Measurements from ENCODE around the gene EFCAB6. TPM values are rescaled to one million over a fixed set of nuclear protein-coding genes. Genes with fewer than 3 reads are reported as not detected.

The EFCAB6 gene
- total RNA-seq (2021) (2.3 and 2.5 TPM in 2 replicates), Bru-seq, nascent RNA (percentile 39 among the genes with signal in this experiment), BruChase-seq, experiment 1, labeled RNA remaining after a 2-hour chase (percentile 42 among the genes with signal in this experiment), BruChase-seq, experiment 2, labeled RNA remaining after a 6-hour chase (percentile 25 among the genes with signal in this experiment)
- long read RNA-seq, partial matches to known transcripts: 0 of 3 reads
- long read RNA-seq, other reads (novel, unspliced or antisense): 3 of 3 reads

- no peaks in the 10 kb centered on the region; the same call in 1 of the 2 replicates for H3F3A ChIP-seq (ENCODE audit: insufficient read depth, low read depth)
- H3K27ac ChIP-seq: no peak within 1 kb of the TSS; the same call in 1 of the 2 replicates
- H3K4me3 ChIP-seq: peak within 1 kb of the TSS; percentile 89
- H3K27me3 ChIP-seq (ENCODE audit: insufficient read depth, low read depth): no peaks in the 10 kb centered on the region
- no peaks in the 10 kb centered on the region for H3K36me3 ChIP-seq (ENCODE audit: low read depth)
- peak; percentile 82 to 88 for DNase-seq
- peaks cover 6% of the 10 kb centered on the region; the same call in 1 of the 2 replicates for H3K79me2 ChIP-seq (ENCODE audit: low read depth)
- intact Hi-C loops (cut with micrococcal nuclease; ENCODE audit: unreplicated experiment): no loop called here
- TSS peak; percentile 87 for BruUV-seq (replicated peaks)
- H3K9me2 ChIP-seq (ENCODE audit: insufficient read depth): no peaks in the 10 kb centered on the region
- peak within 1 kb of the TSS; percentile 96 for H3K4me2 ChIP-seq
- no peaks in the 10 kb centered on the region for H4K20me1 ChIP-seq (ENCODE audit: insufficient read depth)
- ChIA-PET POLR2A (ENCODE audit: unreplicated experiment) (interaction anchor here (0.5 to 0.7 kb wide), 4 partner anchors 19 to 625 kb away, joined by 3 to 9 read pairs (median 4); no protein-coding TSS in a partner anchor), CTCF (no interaction called here)
- H3K9me3 ChIP-seq (ENCODE audit: insufficient read depth, low read depth): no peaks in the 10 kb centered on the region
- peak within 1 kb of the TSS; percentile 100 for H2AFZ ChIP-seq
- 0 out of 2 replicates have a peak, but pooled peaks cover 12% of the 10 kb centered on the region for H3K4me1 ChIP-seq (replicated peaks; ENCODE audit: insufficient read depth)
- TF ChIP-seq EZH2 (IDR thresholded peaks at IDR 0.05; ENCODE audit: low read depth) (no peak), CTCF (conservative IDR thresholded peaks at IDR 0.05) (no peak)
Measured at GRCh38 chr22:43812149-43812842, at the start of gene EFCAB6. Gene EFCAB6, minus strand, starts transcription at chr22:43812305. Its CDS starts 29,987 bp downstream, at chr22:43782318.

- no TSS peak for BruUV-seq (replicated peaks)
- ChIA-PET POLR2A (ENCODE audit: unreplicated experiment) (no interaction called here), CTCF (no interaction called here)
- intact Hi-C loops (cut with micrococcal nuclease; ENCODE audit: unreplicated experiment): no loop called here
- H3K9me3 ChIP-seq (ENCODE audit: insufficient read depth, low read depth): no peaks in the 10 kb centered on the region
- no peak overlapping the region for H3K27ac ChIP-seq
- no peaks in the 10 kb centered on the region for H3K36me3 ChIP-seq (ENCODE audit: low read depth)
- H3K4me3 ChIP-seq: no peak overlapping the region
- peaks cover 89% of the 10 kb centered on the region for H3K27me3 ChIP-seq (ENCODE audit: insufficient read depth, low read depth)
- TF ChIP-seq CTCF (conservative IDR thresholded peaks at IDR 0.05) (no peak), EZH2 (IDR thresholded peaks at IDR 0.05; ENCODE audit: low read depth) (no peak)
- no peak overlapping the region for H3K4me2 ChIP-seq
- H3K79me2 ChIP-seq (ENCODE audit: low read depth): no peaks in the 10 kb centered on the region
- H3K4me1 ChIP-seq (replicated peaks; ENCODE audit: insufficient read depth): no peaks in the 10 kb centered on the region; the same call in 1 of the 2 replicates
- DNase-seq: no peak
- H2AFZ ChIP-seq: no peak overlapping the region
- no peaks in the 10 kb centered on the region for H3F3A ChIP-seq (ENCODE audit: insufficient read depth, low read depth)
- H3K9me2 ChIP-seq (ENCODE audit: insufficient read depth): no peaks in the 10 kb centered on the region
- no peaks in the 10 kb centered on the region for H4K20me1 ChIP-seq (ENCODE audit: insufficient read depth)
Measured at GRCh38 chr22:43861529-43861928, 49.4 kb upstream of the EFCAB6 start.

- Histone ChIP-seq H3K4me1 (replicated peaks; ENCODE audit: insufficient read depth) (no peaks in the 10 kb centered on the region; the same call in 1 of the 2 replicates), H3K9me2 (ENCODE audit: insufficient read depth) (no peaks in the 10 kb centered on the region), H3K9me3 (ENCODE audit: insufficient read depth, low read depth) (no peaks in the 10 kb centered on the region), H3K79me2 (ENCODE audit: low read depth) (no peaks in the 10 kb centered on the region), H3K4me2 (no peak overlapping the region), H3F3A (ENCODE audit: insufficient read depth, low read depth) (no peaks in the 10 kb centered on the region), H2AFZ (no peak overlapping the region), H3K27ac (no peak overlapping the region), H3K27me3 (ENCODE audit: insufficient read depth, low read depth) (peaks cover 82% of the 10 kb centered on the region), H3K4me3 (no peak overlapping the region), H4K20me1 (ENCODE audit: insufficient read depth) (no peaks in the 10 kb centered on the region), H3K36me3 (ENCODE audit: low read depth) (no peaks in the 10 kb centered on the region)
- TSS peak; percentile 22 for BruUV-seq (replicated peaks)
- TF ChIP-seq EZH2 (IDR thresholded peaks at IDR 0.05; ENCODE audit: low read depth) (no peak), CTCF (conservative IDR thresholded peaks at IDR 0.05) (no peak)
- POLR2A ChIA-PET (ENCODE audit: unreplicated experiment): no interaction called here
- CTCF ChIA-PET: no interaction called here
- intact Hi-C loops (cut with micrococcal nuclease; ENCODE audit: unreplicated experiment): no loop called here
- DNase-seq: no peak
Measured at GRCh38 chr22:43860831-43861230, 48.7 kb upstream of the EFCAB6 start.

Data from PC-9 (cell line).